RWPE2 (cell line): Measurements from ENCODE around the gene EXOSC10.
A peak's percentile ranks its signal among the peaks of the same experiment; 100 is the strongest.

Source experiments
- ATAC-seq: fragments of 200-7000 bp; cut with Tn5 transposase; 3 replicates; pipeline ENCODE4 v1.9.1; 2021; ENCODE audit warnings: low read depth
- DNase-seq: peaks from one replicate; pipeline ENCODE4 v3.0.0-alpha.2; 2020; ENCODE audit warnings: low spot score
- H3K27ac ChIP-seq: fragments of 450-650 bp; 2 replicates; pipeline ENCODE4 v1.5.1; 2017; ENCODE audit warnings: mild to moderate bottlenecking; ENCODE audit not compliant: poor library complexity, severe bottlenecking
- H3K27me3 ChIP-seq: fragments of 250-450 bp; sonication (Bioruptor Pico); 2 replicates; pipeline ENCODE4 v1.5.1; 2021; ENCODE audit warnings: mild to moderate bottlenecking, moderate library complexity; ENCODE audit not compliant: insufficient read depth, poor library complexity, severe bottlenecking
- H3K36me3 ChIP-seq: fragments of 250-450 bp; sonication (Bioruptor Pico); 2 replicates; pipeline ENCODE4 v1.5.1; 2020; ENCODE audit warnings: low read depth, mild to moderate bottlenecking, moderate library complexity
- H3K4me1 ChIP-seq: fragments of 250-450 bp; sonication (Bioruptor Pico); 2 replicates; pipeline ENCODE4 v1.5.1; 2021; ENCODE audit warnings: mild to moderate bottlenecking, moderate library complexity; ENCODE audit not compliant: insufficient read depth, poor library complexity, severe bottlenecking
- H3K4me3 ChIP-seq: fragments of 250-450 bp; sonication (Bioruptor Pico); 2 replicates; pipeline ENCODE4 v1.5.1; 2021; ENCODE audit warnings: mild to moderate bottlenecking, moderate library complexity; ENCODE audit not compliant: severe bottlenecking
- H3K9me3 ChIP-seq: fragments of 250-450 bp; sonication (Bioruptor Pico); 2 replicates; pipeline ENCODE4 v1.5.1; 2021; ENCODE audit warnings: mild to moderate bottlenecking, moderate library complexity; ENCODE audit not compliant: severe bottlenecking
- CTCF ChIP-seq: fragments of 450-650 bp; IDR thresholded peaks from one replicate; pipeline ENCODE4 v1.5.1; 2017; ENCODE audit warnings: mild to moderate bottlenecking, moderate library complexity; ENCODE audit not compliant: poor library complexity, severe bottlenecking

Gene EXOSC10

GRCh38 chr1:11031624-11032262 is 67.9 kb downstream of the EXOSC10 start:
- TF ChIP-seq CTCF: no peak
- Histone ChIP-seq H3K4me1 (no peaks in the 10 kb centered on the region), H3K27ac (no peak overlapping the region), H3K36me3 (peaks cover 8% of the 10 kb centered on the region; the same call in 1 of the 2 replicates), H3K27me3 (no peaks in the 10 kb centered on the region), H3K4me3 (no peak overlapping the region), H3K9me3 (no peaks in the 10 kb centered on the region)
- ATAC-seq (peak; percentile 30), DNase-seq (no peak)

- peaks cover 5% of the 10 kb centered on the region for H3K4me1 ChIP-seq
- H3K27ac ChIP-seq: no peak overlapping the region
- peaks cover 11% of the 10 kb centered on the region for H3K36me3 ChIP-seq
- H3K27me3 ChIP-seq: no peaks in the 10 kb centered on the region
- ATAC-seq (no peak), DNase-seq (no peak)
- no peak overlapping the region for H3K4me3 ChIP-seq
- no peak for TF ChIP-seq CTCF
- H3K9me3 ChIP-seq: no peaks in the 10 kb centered on the region
Measured at GRCh38 chr1:11030865-11031264, 68.8 kb downstream of the EXOSC10 start.

- Histone ChIP-seq H3K9me3 (no peaks in the 10 kb centered on the region), H3K36me3 (peaks cover 39% of the 10 kb centered on the region), H3K4me1 (peaks cover 12% of the 10 kb centered on the region)
Measured at GRCh38 chr1:11028018-11028417, 71.7 kb downstream of the EXOSC10 start.

GRCh38 chr1:11027316-11027715 is 72.4 kb downstream of the EXOSC10 start:
- Histone ChIP-seq H3K27me3 (no peaks in the 10 kb centered on the region), H3K9me3 (no peaks in the 10 kb centered on the region), H3K4me3 (no peak overlapping the region), H3K36me3 (peaks cover 46% of the 10 kb centered on the region), H3K4me1 (peaks cover 12% of the 10 kb centered on the region), H3K27ac (no peak overlapping the region)
- no peak for DNase-seq
- TF ChIP-seq CTCF: no peak
- no peak for ATAC-seq

More at GRCh38 chr1:11028018-11028417, 71.7 kb downstream of the EXOSC10 start:
- Histone ChIP-seq H3K27ac (no peak overlapping the region), H3K4me3 (no peak overlapping the region), H3K27me3 (no peaks in the 10 kb centered on the region)
- ATAC-seq (no peak), DNase-seq (no peak)
- TF ChIP-seq CTCF: no peak

GRCh38 chr1:11026903-11027302 is 72.8 kb downstream of the EXOSC10 start:
- H3K27me3 ChIP-seq: no peaks in the 10 kb centered on the region
- ATAC-seq (no peak), DNase-seq (no peak)

More at GRCh38 chr1:11026903-11027302, 72.8 kb downstream of the EXOSC10 start:
- no peak for TF ChIP-seq CTCF
- Histone ChIP-seq H3K4me3 (no peak overlapping the region), H3K9me3 (no peaks in the 10 kb centered on the region), H3K27ac (peak overlapping the region; percentile 28), H3K4me1 (peaks cover 12% of the 10 kb centered on the region), H3K36me3 (peaks cover 50% of the 10 kb centered on the region)
